Hepatocyte (in vitro differentiated cells): ENCODE results near the gene AKAP1. TPM values are rescaled to one million over a fixed set of nuclear protein-coding genes. Genes with fewer than 3 reads are reported as not detected.

Source experiments
- DNase-seq: peaks from one replicate; pipeline ENCODE4 v3.0.0-alpha.2; 2016; ENCODE audit warnings: low spot score
- H2AFZ ChIP-seq: fragments of 200-600 bp; sonication (generic); 2 replicates; pipeline ENCODE4 v1.6.0; 2016; ENCODE audit warnings: antibody characterized with exemption, mild to moderate bottlenecking
- H3K27ac ChIP-seq: fragments of 200-600 bp; sonication (generic); 2 replicates; pipeline ENCODE4 v1.5.1; 2016; ENCODE audit warnings: mild to moderate bottlenecking
- H3K27me3 ChIP-seq: fragments of 200-600 bp; sonication (generic); 2 replicates; pipeline ENCODE4 v1.6.1; 2016
- H3K36me3 ChIP-seq: fragments of 200-600 bp; sonication (generic); replicated peaks from 2 replicates; pipeline ENCODE4 v1.5.1; 2016; ENCODE audit warnings: low read depth; ENCODE audit not compliant: insufficient read depth
- H3K4me1 ChIP-seq: fragments of 200-600 bp; sonication (generic); 2 replicates; pipeline ENCODE4 v1.5.1; 2016; ENCODE audit warnings: mild to moderate bottlenecking, moderate library complexity; ENCODE audit not compliant: insufficient read depth
- H3K4me2 ChIP-seq: fragments of 200-600 bp; sonication (generic); 2 replicates; pipeline ENCODE4 v1.6.0; 2016
- H3K4me3 ChIP-seq: fragments of 200-600 bp; sonication (generic); 2 replicates; pipeline ENCODE4 v1.5.1; 2016; ENCODE audit warnings: mild to moderate bottlenecking
- H3K79me2 ChIP-seq: fragments of 200-600 bp; sonication (generic); 2 replicates; pipeline ENCODE4 v1.6.0; 2017; ENCODE audit warnings: mild to moderate bottlenecking
- H3K9me2 ChIP-seq: fragments of 200-600 bp; sonication (generic); replicated peaks from 2 replicates; pipeline ENCODE4 v1.6.0; 2017; ENCODE audit warnings: mild to moderate bottlenecking; ENCODE audit not compliant: insufficient read depth
- H3K9me3 ChIP-seq: fragments of 200-600 bp; sonication (generic); 2 replicates; pipeline ENCODE4 v1.5.1; 2016; ENCODE audit warnings: low read depth, mild to moderate bottlenecking
- H4K20me1 ChIP-seq: fragments of 200-600 bp; sonication (generic); 2 replicates; pipeline ENCODE4 v1.6.0; 2016; ENCODE audit warnings: mild to moderate bottlenecking; ENCODE audit not compliant: insufficient read depth, poor library complexity, severe bottlenecking
- CTCF ChIP-seq: fragments of 200-600 bp; sonication (generic); IDR thresholded peaks from 2 replicates; pipeline ENCODE4 v1.5.1; 2016; ENCODE audit warnings: antibody characterized with exemption, mild to moderate bottlenecking; ENCODE audit not compliant: poor library complexity
- EZH2 ChIP-seq: fragments of 200-600 bp; sonication (generic); IDR thresholded peaks from 2 replicates; pipeline ENCODE4 v1.6.1; 2016; ENCODE audit warnings: antibody characterized with exemption, mild to moderate bottlenecking, borderline replicate concordance
- EZH2phosphoT487 ChIP-seq: fragments of 200-600 bp; sonication (generic); IDR thresholded peaks from one replicate; pipeline ENCODE4 v1.6.1; 2018; ENCODE audit warnings: antibody characterized with exemption, mild to moderate bottlenecking, low read depth, moderate library complexity; ENCODE audit not compliant: unreplicated experiment, severe bottlenecking
- WGBS: methylation state at CpG from one replicate; pipeline ENCODE4 v1.1.6; 2016; ENCODE audit warnings: low lambda C conversion rate; ENCODE audit errors: missing lambda C conversion rate; 5-methylcytosine and 5-hydroxymethylcytosine counted together
- polyA plus RNA-seq: library from polyadenylated mRNA; unstranded; fragments of >200 nt; fragmentation: Nextera tagmentation; extraction: Ambion mirVana; gene quantifications from 2 replicates; pipeline ENCODE4 v1.2.1, GENCODE V29; 2016
- total RNA-seq: library from RNA; depleted of rRNA; stranded (reverse); fragments of >200 nt; gene quantifications from 2 replicates; pipeline ENCODE4 v1.2.3, GENCODE V29; 2014

The AKAP1 gene
- total and polyA plus RNA-seq, 2 experiments from 2014 or later, result 33.0 to 46.7 TPM

- no peak for DNase-seq
- TF ChIP-seq EZH2 (no peak), EZH2phosphoT487 (no peak), CTCF (no peak)
- H4K20me1 ChIP-seq, result no peaks in the 10 kb centered on the region
- no peak overlapping the region for H3K4me2 ChIP-seq
- no peaks in the 10 kb centered on the region for H3K9me3 ChIP-seq
- no peak overlapping the region for H2AFZ ChIP-seq
- no peak overlapping the region for H3K4me3 ChIP-seq
- no peaks in the 10 kb centered on the region for H3K4me1 ChIP-seq
- H3K27me3 ChIP-seq, result no peaks in the 10 kb centered on the region
- H3K36me3 ChIP-seq, result no peaks in the 10 kb centered on the region
- 96% methylated on average over 5 of the region's 5 CpGs for WGBS
- no peak overlapping the region for H3K27ac ChIP-seq
- no peaks in the 10 kb centered on the region for H3K9me2 ChIP-seq
- no peaks in the 10 kb centered on the region for H3K79me2 ChIP-seq
These were observed 61.2 kb downstream of the AKAP1 start for GRCh38 chr17:57146273-57146672.

- no peaks in the 10 kb centered on the region for H3K79me2 ChIP-seq
- no peaks in the 10 kb centered on the region for H3K27me3 ChIP-seq
- WGBS, result 95% methylated on average over 10 of the region's 10 CpGs
- no peak overlapping the region for H2AFZ ChIP-seq
- H3K4me3 ChIP-seq, result no peak overlapping the region
- no peak overlapping the region for H3K4me2 ChIP-seq
- no peaks in the 10 kb centered on the region for H3K36me3 ChIP-seq
- DNase-seq, result no peak
- TF ChIP-seq EZH2 (no peak), CTCF (no peak), EZH2phosphoT487 (no peak)
- H3K4me1 ChIP-seq, result no peaks in the 10 kb centered on the region
- no peak overlapping the region for H3K27ac ChIP-seq
- no peaks in the 10 kb centered on the region for H4K20me1 ChIP-seq
- no peaks in the 10 kb centered on the region for H3K9me2 ChIP-seq
- no peaks in the 10 kb centered on the region for H3K9me3 ChIP-seq
These were observed 66.8 kb downstream of the AKAP1 start for GRCh38 chr17:57151798-57152197.

- no peak overlapping the region for H3K4me3 ChIP-seq
- DNase-seq, result no peak
- H3K4me1 ChIP-seq, result no peaks in the 10 kb centered on the region
- H3K79me2 ChIP-seq, result no peaks in the 10 kb centered on the region
- H3K27ac ChIP-seq, result no peak overlapping the region
- no peaks in the 10 kb centered on the region for H3K9me3 ChIP-seq
- no peak overlapping the region for H2AFZ ChIP-seq
- H3K9me2 ChIP-seq, result no peaks in the 10 kb centered on the region
- H4K20me1 ChIP-seq, result no peaks in the 10 kb centered on the region
- H3K27me3 ChIP-seq, result no peaks in the 10 kb centered on the region
- no peaks in the 10 kb centered on the region for H3K36me3 ChIP-seq
- WGBS, result 88% methylated on average over 7 of the region's 7 CpGs
- TF ChIP-seq EZH2 (no peak), EZH2phosphoT487 (no peak), CTCF (no peak)
- H3K4me2 ChIP-seq, result no peak overlapping the region
These were observed 68.0 kb downstream of the AKAP1 start for GRCh38 chr17:57152967-57153528.

- Histone ChIP-seq H3K27ac (no peak overlapping the region), H3K9me3 (no peaks in the 10 kb centered on the region), H3K79me2 (no peaks in the 10 kb centered on the region), H4K20me1 (no peaks in the 10 kb centered on the region), H3K36me3 (no peaks in the 10 kb centered on the region), H3K4me3 (no peak overlapping the region), H2AFZ (no peak overlapping the region), H3K4me1 (no peaks in the 10 kb centered on the region), H3K4me2 (no peak overlapping the region), H3K9me2 (no peaks in the 10 kb centered on the region), H3K27me3 (no peaks in the 10 kb centered on the region)
- no peak for DNase-seq
- WGBS, result 81% methylated on average over 2 of the region's 2 CpGs
- TF ChIP-seq EZH2phosphoT487 (no peak), CTCF (no peak), EZH2 (no peak)
These were observed 69.9 kb downstream of the AKAP1 start for GRCh38 chr17:57154921-57155320.
